Measurements from ENCODE around the gene PGC.

PGC gene

GRCh38 chr6:41730531-41731436 is 16.4 kb downstream of the PGC start:
- DNase-seq (ENCODE audit: low read depth, low spot score), result no peak

- no peak for DNase-seq (ENCODE audit: low read depth, low spot score)
Observed at GRCh38 chr6:41729624-41730023, 17.6 kb downstream of the PGC start.

GRCh38 chr6:41728954-41729353 is 18.2 kb downstream of the PGC start:
- no peak for DNase-seq (ENCODE audit: low read depth, low spot score)

- DNase-seq (ENCODE audit: low read depth, low spot score), result no peak
Observed at GRCh38 chr6:41728073-41728936, 18.9 kb downstream of the PGC start.

- DNase-seq (ENCODE audit: low read depth, low spot score), result no peak
Observed at GRCh38 chr6:41727705-41728072, 19.5 kb downstream of the PGC start.

- no peak for DNase-seq (ENCODE audit: low read depth, low spot score)
Observed at GRCh38 chr6:41726876-41727275, 20.3 kb downstream of the PGC start.

GRCh38 chr6:41724586-41725501 is 22.4 kb downstream of the PGC start:
- DNase-seq (ENCODE audit: low read depth, low spot score), result no peak

GRCh38 chr6:41724228-41724580 is 23.0 kb downstream of the PGC start:
- DNase-seq (ENCODE audit: low read depth, low spot score), result no peak

GRCh38 chr6:41723530-41724227 is 23.5 kb downstream of the PGC start:
- peak; percentile 81 for DNase-seq (ENCODE audit: low read depth, low spot score)

- DNase-seq (ENCODE audit: low read depth, low spot score), result no peak
Observed at GRCh38 chr6:41722969-41723529, 24.1 kb downstream of the PGC start.

GRCh38 chr6:41721414-41721813 is 25.8 kb downstream of the PGC start:
- no peak for DNase-seq (ENCODE audit: low read depth, low spot score)

- no peak for DNase-seq (ENCODE audit: low read depth, low spot score)
Observed at GRCh38 chr6:41720783-41721182, 26.4 kb downstream of the PGC start.

GRCh38 chr6:41720262-41720620 is 27.0 kb downstream of the PGC start:
- DNase-seq (ENCODE audit: low read depth, low spot score), result no peak

GRCh38 chr6:41719436-41720261 is 27.5 kb downstream of the PGC start:
- no peak for DNase-seq (ENCODE audit: low read depth, low spot score)

GRCh38 chr6:41718828-41719227 is 28.4 kb downstream of the PGC start:
- no peak for DNase-seq (ENCODE audit: low read depth, low spot score)

GRCh38 chr6:41717392-41717736 is 29.8 kb downstream of the PGC start:
- no peak for DNase-seq (ENCODE audit: low read depth, low spot score)

GRCh38 chr6:41716516-41717391 is 30.4 kb downstream of the PGC start:
- no peak for DNase-seq (ENCODE audit: low read depth, low spot score)

- DNase-seq (ENCODE audit: low read depth, low spot score), result no peak
Observed at GRCh38 chr6:41715795-41716515, 31.2 kb downstream of the PGC start.
